SK-N-SH (cell line): ENCODE data around the gene FBN2. TPM values are rescaled to one million over a fixed set of nuclear protein-coding genes. Genes with fewer than 3 reads are reported as not detected.

Source experiments
- CTCF ChIA-PET: fragments of 300-600, 350-600 bp; formaldehyde crosslinking; extraction: SDS; loops from one replicate; lab custom pipeline; 2021; lab: Yijun Ruan, JAX
- POLR2A ChIA-PET: fragments of 350-600 bp; sonication (Branson Sonifier 250); formaldehyde crosslinking; extraction: SDS; loops from one replicate; lab custom pipeline; 2020; ENCODE audit warnings: antibody characterized with exemption, inconsistent platforms; lab: Yijun Ruan, JAX
- DNase-seq: peaks from one replicate; pipeline ENCODE4 v3.0.0; 2012
- H2AFZ ChIP-seq: fragments of 200-600 bp; sonication (generic); 2 replicates; pipeline ENCODE4 v1.8.1; 2016; ENCODE audit warnings: antibody characterized with exemption, mild to moderate bottlenecking, low read depth
- H3F3A ChIP-seq: fragments of 200-600 bp; sonication (generic); replicated peaks from 2 replicates; pipeline ENCODE3; 2016; ENCODE audit warnings: antibody characterized with exemption, mild to moderate bottlenecking; ENCODE audit not compliant: insufficient read depth
- H3K27ac ChIP-seq, 2 experiments: fragments of 200-500 bp in 1 of 2; fragments of 200-600 bp in 1 of 2; sonication (Bioruptor generic) in 1 of 2; sonication (generic), shearing (Covaris generic) in 1 of 2; 2 replicates each; pipeline versions ENCODE4 v1.5.1 to v1.6.1; 2014 to 2016; ENCODE audit warnings: low read depth in 2 of 2, inconsistent platforms in 1 of 2, low read length in 1 of 2, mild to moderate bottlenecking in 1 of 2, mixed read lengths in 1 of 2
- H3K27me3 ChIP-seq: fragments of 200-600 bp; sonication (generic), shearing (Covaris generic); 2 replicates; pipeline ENCODE4 v1.6.1; 2016; ENCODE audit warnings: mixed run types; ENCODE audit not compliant: insufficient read depth
- H3K36me3 ChIP-seq, 2 experiments: fragments of 200-500 bp in 1 of 2; fragments of 200-600 bp in 1 of 2; sonication (Bioruptor generic) in 1 of 2; sonication (generic) in 1 of 2; replicated peaks in 1 of 2; 2 replicates each; pipeline versions ENCODE3 to v1.5.1; 2014 to 2016; ENCODE audit warnings: low read length in 1 of 2, mild to moderate bottlenecking in 1 of 2; ENCODE audit not compliant: insufficient read depth in 2 of 2, control insufficient read depth in 1 of 2
- H3K4me1 ChIP-seq, 2 experiments: fragments of 200-500 bp in 1 of 2; fragments of 200-600 bp in 1 of 2; sonication (Bioruptor generic) in 1 of 2; sonication (generic), shearing (Covaris generic) in 1 of 2; 2 replicates each; pipeline versions ENCODE4 v1.5.1 to v1.6.1; 2014 to 2016; ENCODE audit warnings: low read depth in 1 of 2, low read length in 1 of 2, mixed run types in 1 of 2; ENCODE audit not compliant: insufficient read depth in 2 of 2, control insufficient read depth in 1 of 2
- H3K4me2 ChIP-seq: fragments of 200-600 bp; sonication (generic), shearing (Covaris generic); 2 replicates; pipeline ENCODE4 v1.6.1; 2017; ENCODE audit warnings: mixed run types
- H3K4me3 ChIP-seq, 2 experiments: fragments of 200-500 bp in 1 of 2; fragments of 200-600 bp in 1 of 2; sonication (Bioruptor generic) in 1 of 2; sonication (generic), shearing (Covaris generic) in 1 of 2; 2 replicates each; pipeline versions ENCODE4 v1.5.1 to v1.8.1; 2014 to 2016; ENCODE audit warnings: low read depth in 2 of 2, inconsistent platforms in 1 of 2, low read length in 1 of 2, mild to moderate bottlenecking in 1 of 2, mixed read lengths in 1 of 2, moderate library complexity in 1 of 2
- H3K79me2 ChIP-seq: fragments of 200-600 bp; sonication (generic); 2 replicates; pipeline ENCODE4 v1.8.1; 2017; ENCODE audit warnings: mild to moderate bottlenecking; ENCODE audit not compliant: insufficient read depth
- H3K9ac ChIP-seq: fragments of 200-600 bp; sonication (generic); 2 replicates; pipeline ENCODE4 v1.6.1; 2017; ENCODE audit warnings: mixed run types
- H3K9me2 ChIP-seq: fragments of 200-600 bp; sonication (generic); 2 replicates; pipeline ENCODE4 v1.6.1; 2017; ENCODE audit warnings: mixed run types
- H3K9me3 ChIP-seq: fragments of 200-600 bp; sonication (generic); 2 replicates; pipeline ENCODE4 v1.6.1; 2017; ENCODE audit warnings: mixed run types, mild to moderate bottlenecking, moderate library complexity
- H4K20me1 ChIP-seq: fragments of 200-600 bp; sonication (generic); 2 replicates; pipeline ENCODE4 v1.6.1; 2017; ENCODE audit warnings: mild to moderate bottlenecking, mixed run types; ENCODE audit not compliant: insufficient read depth
- EP300 ChIP-seq, 2 experiments: IDR thresholded peaks; 2 replicates each; pipeline versions ENCODE4 v1.4.0 to v1.6.1; 2012; ENCODE audit warnings: borderline replicate concordance in 1 of 2, low read depth in 1 of 2, low read length in 1 of 2
- EZH2phosphoT487 ChIP-seq: fragments of 200-600 bp; sonication (generic); IDR thresholded peaks from 2 replicates; pipeline ENCODE4 v1.6.1; 2017; ENCODE audit warnings: low read depth, mixed run types, mild to moderate bottlenecking, antibody characterized with exemption, moderate library complexity, borderline replicate concordance
- FOSL2 ChIP-seq: IDR thresholded peaks from 2 replicates; pipeline ENCODE4 v1.4.0; 2012; ENCODE audit warnings: low read depth, mild to moderate bottlenecking, moderate library complexity, borderline replicate concordance
- FOXJ3 ChIP-seq: sonication (generic); formaldehyde crosslinking; IDR thresholded peaks from 2 replicates; pipeline ENCODE4 v1.5.1; 2020; ENCODE audit warnings: mild to moderate bottlenecking, missing genetic modification reagents
- FOXM1 ChIP-seq: IDR thresholded peaks from 2 replicates; pipeline ENCODE4 v1.4.0; 2012; ENCODE audit warnings: low read depth, mild to moderate bottlenecking
- GATA2 ChIP-seq: sonication (generic); formaldehyde crosslinking; IDR thresholded peaks from 2 replicates; pipeline ENCODE4 v1.5.0; 2020; ENCODE audit warnings: mild to moderate bottlenecking, missing genetic modification reagents
- IRF3 ChIP-seq: fragments of 150-350 bp; IDR thresholded peaks from 2 replicates; pipeline ENCODE4 v1.6.1; 2016; ENCODE audit warnings: mild to moderate bottlenecking, low read depth, low read length
- MAX ChIP-seq: IDR thresholded peaks from 2 replicates; pipeline ENCODE4 v1.4.0; 2012; ENCODE audit warnings: low read depth
- NFIC ChIP-seq: IDR thresholded peaks from 2 replicates; pipeline ENCODE4 v1.4.0; 2012; ENCODE audit warnings: borderline replicate concordance
- NRF1 ChIP-seq: IDR thresholded peaks from 2 replicates; pipeline ENCODE4 v1.6.1; 2012; ENCODE audit warnings: low read depth, mild to moderate bottlenecking, low read length
- POLR2AphosphoS5 ChIP-seq: IDR thresholded peaks from 2 replicates; pipeline ENCODE4 v1.6.1; 2012; ENCODE audit warnings: low read depth, low read length
- REST ChIP-seq: IDR thresholded peaks from 2 replicates; pipeline ENCODE4 v1.6.1; 2012; ENCODE audit warnings: mild to moderate bottlenecking, low read depth, low read length, moderate library complexity
- RFX5 ChIP-seq: IDR thresholded peaks from 2 replicates; pipeline ENCODE4 v1.6.1; 2012; ENCODE audit warnings: mild to moderate bottlenecking, improper control_type of control experiment, low read length
- RXRA ChIP-seq: IDR thresholded peaks from 2 replicates; pipeline ENCODE4 v1.4.0; 2012; ENCODE audit warnings: low read depth, mild to moderate bottlenecking, borderline replicate concordance
- SIN3A ChIP-seq: IDR thresholded peaks from 2 replicates; pipeline ENCODE4 v1.6.1; 2012; ENCODE audit warnings: low read depth, mild to moderate bottlenecking, low read length, moderate library complexity, borderline replicate concordance
- TCF12 ChIP-seq: IDR thresholded peaks from 2 replicates; pipeline ENCODE4 v1.4.0; 2012
- TEAD4 ChIP-seq: IDR thresholded peaks from 2 replicates; pipeline ENCODE4 v1.4.0; 2012; ENCODE audit warnings: mild to moderate bottlenecking, borderline replicate concordance; ENCODE audit not compliant: insufficient read depth
- YY1 ChIP-seq: IDR thresholded peaks from 2 replicates; pipeline ENCODE4 v1.4.0; 2012; ENCODE audit warnings: low read depth, mild to moderate bottlenecking
- WGBS: methylation state at CpG from one replicate; pipeline ENCODE4 v1.1.6; 2017; ENCODE audit warnings: low lambda C conversion rate; 5-methylcytosine and 5-hydroxymethylcytosine counted together
- polyA plus RNA-seq, 3 experiments: library from polyadenylated mRNA; depleted of rRNA; stranded (reverse); fragments of >200 nt; gene quantifications; 2 replicates each; pipeline ENCODE4 v1.2.3, GENCODE V29; 2012
- TF ChIP-seq, protein P1 (sequence below): fragments of 150-350 bp; IDR thresholded peaks from 2 replicates; pipeline ENCODE4 v1.6.1; 2017; ENCODE audit warnings: antibody characterized with exemption, low read length, low read depth, borderline replicate concordance

The FBN2 gene
- polyA plus RNA-seq, 1 of the 3 experiments (the other 2 are of a cell fraction), result 2.2 TPM

- Histone ChIP-seq H3F3A (no peaks in the 10 kb centered on the region), H3K27me3 (no peaks in the 10 kb centered on the region; the same call in 1 of the 2 replicates), H3K9ac (no peak overlapping the region), H2AFZ (no peak overlapping the region), H3K4me1 (no peaks in the 10 kb centered on the region), H3K9me2 (no peaks in the 10 kb centered on the region), H3K9me3 (no peaks in the 10 kb centered on the region), H4K20me1 (no peaks in the 10 kb centered on the region), H3K79me2 (no peaks in the 10 kb centered on the region), H3K4me2 (no peak overlapping the region), H3K36me3 (no peaks in the 10 kb centered on the region), H3K27ac (peak overlapping the region in 1 of 2 experiments; percentile 47; a peak in 1 of 4 replicates), H3K4me3 (no peak overlapping the region)
- WGBS, result 6% methylated on average over 2 of the region's 2 CpGs
- POLR2A ChIA-PET, result no interaction called here
- no peak for DNase-seq
- no peak for TF ChIP-seq FOSL2
- TF ChIP-seq EP300 (IDR thresholded peaks at IDR 0.05; ENCODE audit: borderline replicate concordance in 1 of 2, low read depth in 1 of 2, low read length in 1 of 2), result no peak
- no peak for TF ChIP-seq TCF12
- CTCF ChIA-PET, result no interaction called here
Measured at GRCh38 chr5:128252756-128253155, 285.3 kb downstream of the FBN2 start.

- no peaks in the 10 kb centered on the region for H3K4me1 ChIP-seq
- H2AFZ ChIP-seq, result no peak overlapping the region
- WGBS, result 0% methylated on average over 1 of the region's 1 CpG
- DNase-seq, result no peak
- H3K27me3 ChIP-seq, result no peaks in the 10 kb centered on the region; the same call in 1 of the 2 replicates
- H3K79me2 ChIP-seq, result no peaks in the 10 kb centered on the region
- peak overlapping the region in 1 of 2 experiments; percentile 39; a peak in 1 of 4 replicates for H3K27ac ChIP-seq
- no peaks in the 10 kb centered on the region for H4K20me1 ChIP-seq
- no peak overlapping the region for H3K9ac ChIP-seq
- H3K36me3 ChIP-seq, result no peaks in the 10 kb centered on the region
- H3K9me3 ChIP-seq, result no peaks in the 10 kb centered on the region
- CTCF ChIA-PET, result no interaction called here
- no peaks in the 10 kb centered on the region for H3F3A ChIP-seq
- H3K4me2 ChIP-seq, result no peak overlapping the region
- POLR2A ChIA-PET, result no interaction called here
- H3K9me2 ChIP-seq, result no peaks in the 10 kb centered on the region
- no peak overlapping the region for H3K4me3 ChIP-seq
- TF ChIP-seq NRF1, result no peak
- no peak for TF ChIP-seq POLR2AphosphoS5
- TF ChIP-seq RFX5, result no peak
- TF ChIP-seq GATA2, result no peak
- no peak for TF ChIP-seq FOXM1
- no peak for TF ChIP-seq EZH2phosphoT487
- TF ChIP-seq TEAD4, result no peak
- no peak for TF ChIP-seq SIN3A
- TF ChIP-seq IRF3, result no peak
- no peak for TF ChIP-seq RXRA
Measured at GRCh38 chr5:128252196-128252595, 285.8 kb downstream of the FBN2 start.

DNA sequence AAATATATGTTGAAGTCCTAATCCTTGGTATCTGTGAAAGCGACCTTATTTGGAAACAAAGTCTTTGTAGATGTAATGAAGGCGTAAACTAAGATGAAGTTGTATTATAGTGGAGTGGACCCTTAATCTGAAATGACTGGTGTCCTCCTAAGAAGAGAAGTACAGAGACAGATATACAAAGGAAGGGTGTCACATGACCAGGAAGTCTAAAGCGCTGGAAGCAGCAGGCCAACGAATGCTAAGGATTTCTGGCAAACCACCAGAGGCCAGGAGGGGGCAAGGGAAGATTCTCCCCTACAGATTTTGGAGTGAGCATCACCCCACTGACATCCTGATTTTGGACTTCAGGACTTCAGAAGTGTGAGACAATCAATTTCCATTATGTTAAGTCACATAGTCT lies 292.1 kb downstream of the FBN2 start:
- Histone ChIP-seq H3K9ac (no peak overlapping the region), H3K9me2 (no peaks in the 10 kb centered on the region), H3K4me1 (no peaks in the 10 kb centered on the region), H3K79me2 (no peaks in the 10 kb centered on the region), H2AFZ (no peak overlapping the region), H3K4me2 (no peak overlapping the region), H3F3A (no peaks in the 10 kb centered on the region), H3K4me3 (no peak overlapping the region), H3K27me3 (no peaks in the 10 kb centered on the region; the same call in 1 of the 2 replicates), H3K9me3 (no peaks in the 10 kb centered on the region), H3K36me3 (no peaks in the 10 kb centered on the region), H4K20me1 (no peaks in the 10 kb centered on the region), H3K27ac (no peak overlapping the region)
- POLR2A ChIA-PET, result no interaction called here
- 24% methylated on average over 4 of the region's 4 CpGs for WGBS
- CTCF ChIA-PET, result no interaction called here
- DNase-seq, result no peak
- TF ChIP-seq, protein P1, sequence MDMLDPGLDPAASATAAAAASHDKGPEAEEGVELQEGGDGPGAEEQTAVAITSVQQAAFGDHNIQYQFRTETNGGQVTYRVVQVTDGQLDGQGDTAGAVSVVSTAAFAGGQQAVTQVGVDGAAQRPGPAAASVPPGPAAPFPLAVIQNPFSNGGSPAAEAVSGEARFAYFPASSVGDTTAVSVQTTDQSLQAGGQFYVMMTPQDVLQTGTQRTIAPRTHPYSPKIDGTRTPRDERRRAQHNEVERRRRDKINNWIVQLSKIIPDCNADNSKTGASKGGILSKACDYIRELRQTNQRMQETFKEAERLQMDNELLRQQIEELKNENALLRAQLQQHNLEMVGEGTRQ, result no peak
- TF ChIP-seq YY1 (no peak), NFIC (no peak), REST (no peak), MAX (no peak), FOXJ3 (CRISPR knock-in tag) (no peak), RFX5 (no peak)
